Mesendoderm (in vitro differentiated cells): ENCODE data around the gene ZFYVE27.

Source experiments
- DNase-seq: peaks from one replicate; pipeline ENCODE4 v3.0.0; 2013
- H2AK5ac ChIP-seq: 2 replicates; pipeline ENCODE4 v1.6.1; 2013; ENCODE audit warnings: low read length, inconsistent platforms
- H2BK120ac ChIP-seq: 2 replicates; pipeline ENCODE4 v1.6.1; 2013; ENCODE audit warnings: low read depth, mild to moderate bottlenecking, low read length, moderate library complexity, mixed read lengths
- H2BK15ac ChIP-seq: replicated peaks from 2 replicates; pipeline ENCODE4 v1.6.1; 2013; ENCODE audit warnings: low read depth, mild to moderate bottlenecking, moderate library complexity
- H2BK5ac ChIP-seq: 2 replicates; pipeline ENCODE4 v1.6.1; 2013; ENCODE audit warnings: low read length, inconsistent platforms
- H3K18ac ChIP-seq: 2 replicates; pipeline ENCODE4 v1.6.1; 2013; ENCODE audit warnings: mild to moderate bottlenecking, low read length, mixed read lengths
- H3K23ac ChIP-seq: one replicate; pipeline ENCODE4 v1.6.1; 2013; ENCODE audit warnings: low read length
- H3K27ac ChIP-seq: 2 replicates; pipeline ENCODE4 v1.5.1; 2013; ENCODE audit warnings: low read depth, mild to moderate bottlenecking, inconsistent platforms, low read length, moderate library complexity
- H3K27me3 ChIP-seq: 2 replicates; pipeline ENCODE4 v1.6.1; 2013; ENCODE audit warnings: low read length, control low read depth, mild to moderate bottlenecking, inconsistent platforms; ENCODE audit not compliant: insufficient read depth, poor library complexity
- H3K36me3 ChIP-seq: 2 replicates; pipeline ENCODE4 v1.6.1; 2013; ENCODE audit warnings: low read length, inconsistent platforms; ENCODE audit not compliant: control insufficient read depth, insufficient read depth
- H3K4ac ChIP-seq: one replicate; pipeline ENCODE4 v1.6.1; 2013; ENCODE audit warnings: low read depth, mild to moderate bottlenecking, low read length, moderate library complexity
- H3K4me1 ChIP-seq: 2 replicates; pipeline ENCODE4 v1.6.1; 2013; ENCODE audit warnings: low read depth, low read length, inconsistent platforms; ENCODE audit not compliant: control insufficient read depth
- H3K4me2 ChIP-seq: 2 replicates; pipeline ENCODE4 v1.6.1; 2013; ENCODE audit warnings: low read length
- H3K4me3 ChIP-seq: 2 replicates; pipeline ENCODE4 v1.5.1; 2013; ENCODE audit warnings: mild to moderate bottlenecking, low read length
- H3K56ac ChIP-seq: one replicate; pipeline ENCODE4 v1.6.1; 2013; ENCODE audit warnings: low read length
- H3K79me1 ChIP-seq: 2 replicates; pipeline ENCODE4 v1.6.1; 2013; ENCODE audit warnings: low read length, inconsistent platforms
- H3K79me2 ChIP-seq: 2 replicates; pipeline ENCODE4 v1.6.1; 2013; ENCODE audit warnings: mild to moderate bottlenecking, low read length; ENCODE audit not compliant: control insufficient read depth, insufficient read depth
- H3K9ac ChIP-seq: 2 replicates; pipeline ENCODE4 v1.6.1; 2013; ENCODE audit warnings: low read length, inconsistent platforms
- H4K5ac ChIP-seq: one replicate; pipeline ENCODE4 v1.6.1; 2013; ENCODE audit warnings: low read length
- H4K8ac ChIP-seq: one replicate; pipeline ENCODE4 v1.6.1; 2013; ENCODE audit warnings: low read depth, mild to moderate bottlenecking, control low read depth, low read length, moderate library complexity
- WGBS: extraction: QIAGEN DNeasy Blood & Tissue Kit; methylation state at CpG from one replicate; pipeline ENCODE4 v1.1.7; 2013; ENCODE audit warnings: low lambda C conversion rate, missing lambda C conversion rate; ENCODE audit not compliant: insufficient coverage; ENCODE audit errors: extremely low coverage; 5-methylcytosine and 5-hydroxymethylcytosine counted together

Gene ZFYVE27

GRCh38 chr10:97766996-97767924, 30.3 kb downstream of the ZFYVE27 start:
- H2BK120ac ChIP-seq: no peak overlapping the region
- no peak overlapping the region for H3K18ac ChIP-seq
- no peak overlapping the region for H3K56ac ChIP-seq
- WGBS: no CpG with 5 or more reads among the region's 22 CpGs
- H3K27ac ChIP-seq: no peak overlapping the region
- no peak overlapping the region for H3K4me2 ChIP-seq
- peaks cover 16% of the 10 kb centered on the region for H3K27me3 ChIP-seq
- no peak overlapping the region for H3K4ac ChIP-seq
- H2BK15ac ChIP-seq: no peak overlapping the region
- no peaks in the 10 kb centered on the region for H3K79me1 ChIP-seq
- no peak overlapping the region for H3K4me3 ChIP-seq
- no peaks in the 10 kb centered on the region for H3K4me1 ChIP-seq
- no peak for DNase-seq
- no peak overlapping the region for H2BK5ac ChIP-seq
- no peaks in the 10 kb centered on the region for H3K79me2 ChIP-seq
- no peak overlapping the region for H4K8ac ChIP-seq
- no peak overlapping the region for H3K23ac ChIP-seq
- no peak overlapping the region for H3K9ac ChIP-seq
- no peaks in the 10 kb centered on the region for H3K36me3 ChIP-seq
- no peak overlapping the region for H4K5ac ChIP-seq
- no peak overlapping the region for H2AK5ac ChIP-seq

GRCh38 chr10:97768322-97769315, 31.7 kb downstream of the ZFYVE27 start:
- Histone ChIP-seq H4K5ac (no peak overlapping the region), H3K23ac (no peak overlapping the region), H2BK15ac (no peak overlapping the region), H3K79me2 (no peaks in the 10 kb centered on the region), H3K27me3 (peaks cover 19% of the 10 kb centered on the region), H3K18ac (no peak overlapping the region), H3K4me1 (no peaks in the 10 kb centered on the region), H3K4ac (no peak overlapping the region), H2BK120ac (no peak overlapping the region), H3K56ac (no peak overlapping the region), H3K27ac (no peak overlapping the region), H4K8ac (no peak overlapping the region), H3K4me2 (no peak overlapping the region), H2AK5ac (no peak overlapping the region), H3K4me3 (no peak overlapping the region), H3K79me1 (no peaks in the 10 kb centered on the region), H3K36me3 (no peaks in the 10 kb centered on the region), H3K9ac (no peak overlapping the region), H2BK5ac (no peak overlapping the region)
- no CpG with 5 or more reads among the region's 9 CpGs for WGBS
- DNase-seq: no peak

GRCh38 chr10:97770255-97770654, 33.3 kb downstream of the ZFYVE27 start:
- no peaks in the 10 kb centered on the region for H3K4me1 ChIP-seq

GRCh38 chr10:97771055-97771891, 34.3 kb downstream of the ZFYVE27 start:
- Histone ChIP-seq H3K4me3 (peak overlapping the region; percentile 6), H3K36me3 (no peaks in the 10 kb centered on the region), H2BK15ac (no peak overlapping the region), H3K27me3 (peaks cover 19% of the 10 kb centered on the region), H4K5ac (no peak overlapping the region), H3K27ac (no peak overlapping the region), H3K79me1 (no peaks in the 10 kb centered on the region), H3K18ac (no peak overlapping the region), H2BK120ac (no peak overlapping the region), H4K8ac (no peak overlapping the region), H3K4me1 (no peaks in the 10 kb centered on the region), H3K9ac (peak overlapping the region; percentile 34), H3K79me2 (no peaks in the 10 kb centered on the region), H2BK5ac (no peak overlapping the region), H3K56ac (peak overlapping the region; percentile 74), H3K4ac (no peak overlapping the region), H3K23ac (no peak overlapping the region), H2AK5ac (no peak overlapping the region), H3K4me2 (peak overlapping the region; percentile 86)
- DNase-seq: peak; percentile 72
- WGBS: no CpG with 5 or more reads among the region's 90 CpGs

More at GRCh38 chr10:97770255-97770654, 33.3 kb downstream of the ZFYVE27 start:
- Histone ChIP-seq H3K23ac (no peak overlapping the region), H2AK5ac (no peak overlapping the region), H2BK15ac (no peak overlapping the region), H3K9ac (no peak overlapping the region), H3K79me2 (no peaks in the 10 kb centered on the region), H3K4ac (no peak overlapping the region), H2BK5ac (no peak overlapping the region), H2BK120ac (no peak overlapping the region), H4K5ac (no peak overlapping the region), H3K4me2 (no peak overlapping the region), H3K36me3 (no peaks in the 10 kb centered on the region), H3K4me3 (no peak overlapping the region), H3K27me3 (peaks cover 19% of the 10 kb centered on the region), H3K79me1 (no peaks in the 10 kb centered on the region), H3K56ac (no peak overlapping the region), H3K27ac (no peak overlapping the region), H4K8ac (no peak overlapping the region), H3K18ac (no peak overlapping the region)
- WGBS: no CpG with 5 or more reads among the region's 5 CpGs
- no peak for DNase-seq
